ENCODE measurements around the gene ITSN1.

The ITSN1 gene

GRCh38 chr21:33677450-33677849, 35.1 kb downstream of the ITSN1 start:
- in situ Hi-C loops (cut with MboI; ENCODE audit: low sequenced_read_pairs), result no loop called here

DNA sequence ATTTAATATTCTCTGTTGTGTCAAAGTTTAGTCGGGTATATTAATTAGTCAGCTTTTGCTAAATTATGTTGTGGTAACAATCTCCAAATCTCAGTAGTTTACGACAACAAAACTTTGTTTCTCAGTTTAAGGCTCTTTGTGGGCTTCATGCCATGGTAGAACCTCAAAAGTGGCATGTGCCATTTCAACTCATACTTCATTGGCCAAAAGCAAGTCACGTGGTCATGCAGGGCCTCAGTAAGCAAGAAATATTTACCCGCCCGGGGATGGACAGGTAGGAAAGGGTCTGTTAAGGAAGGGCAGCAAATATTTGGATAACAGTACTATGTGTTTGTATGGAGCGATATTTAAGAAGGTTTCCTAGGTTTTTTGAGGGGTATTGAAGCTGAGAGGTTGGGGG, 38.6 kb downstream of the ITSN1 start:
- in situ Hi-C loops (cut with MboI; ENCODE audit: low sequenced_read_pairs), result no loop called here

DNA sequence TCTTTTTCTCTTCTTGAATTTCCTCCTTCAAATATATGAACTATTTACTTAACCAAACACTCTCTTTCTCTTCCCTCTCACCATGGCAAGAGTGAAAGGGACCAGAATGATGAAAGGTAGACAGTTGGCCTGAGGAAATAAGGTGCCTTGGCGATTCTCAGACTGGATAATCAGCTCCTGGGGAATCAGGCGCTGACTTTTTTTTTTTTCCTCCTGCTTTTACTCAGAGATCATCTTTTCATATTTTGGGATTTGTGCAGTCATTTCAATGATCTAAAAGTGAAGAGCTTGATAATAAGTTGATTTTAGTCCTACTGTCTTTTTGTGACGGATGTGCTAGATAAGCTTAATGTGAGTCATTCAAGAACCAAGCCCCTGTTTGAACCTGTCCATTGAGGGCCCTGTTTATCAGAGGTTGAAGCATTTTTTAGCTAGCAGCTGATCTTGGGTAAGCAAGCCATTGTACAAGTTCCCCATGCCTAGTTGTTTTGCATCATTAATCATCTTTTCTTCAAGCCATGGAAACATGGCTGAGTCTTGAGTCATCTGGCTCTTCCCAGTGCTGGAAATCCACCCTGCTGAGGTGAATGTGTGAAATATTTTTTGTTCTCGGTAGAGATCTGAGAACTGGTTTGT, 40.8 kb downstream of the ITSN1 start:
- in situ Hi-C loops (cut with MboI; ENCODE audit: low sequenced_read_pairs), result no loop called here

DNA sequence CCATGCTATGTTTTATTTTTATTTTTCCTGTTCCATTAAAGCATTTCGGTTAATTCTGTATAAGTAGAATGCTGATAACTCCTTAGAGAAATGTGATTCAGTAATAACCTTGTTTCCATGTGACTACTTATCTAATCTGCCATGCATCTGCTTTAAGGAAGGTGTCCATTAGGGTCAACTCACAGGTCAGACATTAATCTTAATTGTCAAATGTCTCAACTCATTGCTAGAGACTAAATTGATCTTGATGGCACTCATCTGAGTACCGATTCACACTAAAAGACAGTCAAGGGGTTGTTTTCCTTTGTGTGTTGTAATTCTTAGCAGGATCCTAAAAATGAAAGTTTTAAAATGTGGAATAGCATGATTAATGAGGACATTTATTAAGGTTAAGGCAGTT, 41.8 kb downstream of the ITSN1 start:
- in situ Hi-C loops (cut with MboI; ENCODE audit: low sequenced_read_pairs), result no loop called here

- in situ Hi-C loops (cut with MboI; ENCODE audit: low sequenced_read_pairs), result no loop called here
Measured at GRCh38 chr21:33684923-33685560, 42.7 kb downstream of the ITSN1 start.

- in situ Hi-C loops (cut with MboI; ENCODE audit: low sequenced_read_pairs), result no loop called here
Measured at GRCh38 chr21:33685613-33686197, 43.4 kb downstream of the ITSN1 start.

- in situ Hi-C loops (cut with MboI; ENCODE audit: low sequenced_read_pairs), result no loop called here
Measured at GRCh38 chr21:33686386-33686785, 44.1 kb downstream of the ITSN1 start.

GRCh38 chr21:33687634-33688033, 45.3 kb downstream of the ITSN1 start:
- in situ Hi-C loops (cut with MboI; ENCODE audit: low sequenced_read_pairs), result no loop called here

- in situ Hi-C loops (cut with MboI; ENCODE audit: low sequenced_read_pairs), result no loop called here
Measured at GRCh38 chr21:33688353-33688752, 46.1 kb downstream of the ITSN1 start.

GRCh38 chr21:33690874-33691273, 48.6 kb downstream of the ITSN1 start:
- in situ Hi-C loops (cut with MboI; ENCODE audit: low sequenced_read_pairs), result no loop called here

- in situ Hi-C loops (cut with MboI; ENCODE audit: low sequenced_read_pairs), result no loop called here
Measured at GRCh38 chr21:33691945-33692603, 49.8 kb downstream of the ITSN1 start.

GRCh38 chr21:33695813-33696212, 53.5 kb downstream of the ITSN1 start:
- in situ Hi-C loops (cut with MboI; ENCODE audit: low sequenced_read_pairs), result no loop called here

DNA sequence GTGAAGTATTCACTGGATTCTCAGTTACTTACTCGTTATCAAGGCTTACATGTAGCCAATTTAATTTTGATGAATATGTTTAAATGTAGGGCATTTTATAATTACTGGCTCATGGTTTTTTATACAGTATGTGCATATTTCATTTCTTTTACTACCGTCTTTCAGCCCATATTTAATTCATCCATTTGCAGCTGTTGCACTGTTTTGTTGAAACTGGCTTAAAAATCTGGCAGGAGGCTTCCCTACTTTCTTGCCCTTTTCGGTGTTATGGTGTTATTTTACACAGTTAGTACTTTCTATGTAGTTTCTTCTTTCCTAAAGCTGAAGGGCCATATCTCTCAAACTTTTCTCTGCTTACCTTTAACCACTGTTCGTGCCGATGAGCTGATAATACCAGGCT, 54.2 kb downstream of the ITSN1 start:
- in situ Hi-C loops (cut with MboI; ENCODE audit: low sequenced_read_pairs), result no loop called here

DNA sequence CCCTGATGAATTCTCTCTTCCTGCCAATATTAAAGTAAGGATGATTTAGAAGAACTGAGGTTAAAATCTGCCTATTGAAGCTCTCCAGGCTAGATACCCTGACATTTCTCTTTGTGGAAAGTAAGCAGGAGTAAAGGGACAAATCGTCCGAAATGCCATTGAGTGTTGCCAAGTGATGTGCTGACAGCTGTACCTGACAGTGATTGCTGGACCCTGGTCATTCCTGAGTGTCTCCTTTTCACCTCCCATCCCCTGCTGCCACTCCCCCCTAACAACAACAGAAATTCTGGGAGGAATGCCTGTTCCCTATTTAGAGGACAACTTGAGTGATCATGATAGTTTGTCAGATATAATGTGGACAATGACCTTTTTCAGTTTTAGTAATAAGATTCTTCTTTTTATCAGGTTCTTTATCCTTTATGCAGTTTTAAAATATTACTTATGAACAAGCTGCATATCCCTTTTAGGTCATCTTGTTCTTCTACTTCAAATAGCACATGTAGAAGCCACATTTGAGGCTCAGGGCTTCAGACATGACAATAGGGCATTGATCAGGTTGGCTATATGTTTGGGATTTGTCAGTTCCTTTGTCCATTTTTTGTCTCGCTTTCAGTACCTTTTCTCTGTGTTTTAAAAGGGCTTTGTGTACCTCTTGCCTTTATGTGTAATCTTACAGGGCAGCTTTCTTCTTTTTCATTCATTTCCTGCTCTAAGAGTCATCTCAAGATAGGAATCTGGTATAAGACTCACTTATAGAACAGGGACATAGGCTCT, 56.0 kb downstream of the ITSN1 start:
- in situ Hi-C loops (cut with MboI; ENCODE audit: low sequenced_read_pairs), result no loop called here

GRCh38 chr21:33699277-33699676, 57.0 kb downstream of the ITSN1 start:
- in situ Hi-C loops (cut with MboI; ENCODE audit: low sequenced_read_pairs), result no loop called here

- in situ Hi-C loops (cut with MboI; ENCODE audit: low sequenced_read_pairs), result no loop called here
Measured at GRCh38 chr21:33700491-33700890, 58.2 kb downstream of the ITSN1 start.

DNA sequence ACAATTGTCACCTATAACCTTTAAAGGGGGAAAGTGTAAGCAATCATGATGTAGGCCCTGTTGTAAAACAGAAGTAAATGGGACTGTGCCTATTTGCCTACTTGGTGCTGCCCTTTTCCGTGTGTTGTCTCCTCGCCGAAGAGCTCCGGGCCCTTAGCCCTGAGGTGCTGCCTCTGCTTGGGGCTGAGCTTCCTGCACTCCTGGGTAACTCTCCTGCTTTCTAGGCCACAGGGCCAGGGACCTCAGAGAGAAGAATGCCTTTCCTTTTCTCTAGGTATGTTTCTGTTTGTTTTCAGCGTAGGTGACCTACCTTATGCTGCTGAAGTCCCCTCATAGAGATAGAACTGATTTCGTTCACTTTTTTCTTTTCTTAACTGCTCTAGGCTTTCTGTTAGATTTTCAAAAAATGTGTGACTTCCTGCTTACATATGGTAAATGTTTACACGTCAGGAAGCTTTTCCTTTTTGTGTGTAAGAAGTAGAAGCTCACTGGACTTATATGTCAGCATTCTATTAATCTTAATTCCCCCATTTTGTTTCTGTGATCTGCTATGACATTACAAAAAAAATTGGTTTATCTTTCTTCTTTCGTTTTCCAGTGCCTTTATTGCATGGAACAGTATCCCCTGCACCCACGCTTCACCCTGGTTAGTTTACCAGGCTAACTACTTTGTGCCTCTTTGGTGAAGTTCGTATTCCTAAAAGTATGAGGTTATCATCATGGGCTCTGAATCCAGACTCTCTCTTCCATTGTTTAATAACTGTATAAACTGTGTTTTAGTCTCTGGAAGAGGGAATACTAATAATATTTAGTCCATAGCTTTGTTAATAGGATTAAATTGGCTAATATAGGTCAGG, 61.7 kb downstream of the ITSN1 start:
- in situ Hi-C loops (cut with MboI; ENCODE audit: low sequenced_read_pairs), result no loop called here

GRCh38 chr21:33707846-33708245, 65.5 kb downstream of the ITSN1 start:
- in situ Hi-C loops (cut with MboI; ENCODE audit: low sequenced_read_pairs), result no loop called here

GRCh38 chr21:33708874-33709273, 66.6 kb downstream of the ITSN1 start:
- in situ Hi-C loops (cut with MboI; ENCODE audit: low sequenced_read_pairs), result no loop called here
